GM12892 (cell line): ENCODE results near the gene EIF4G2.

ENCODE experiments used
- POLR2A ChIP-seq: IDR thresholded peaks from 2 replicates; pipeline ENCODE4 v1.6.1; 2011; ENCODE audit warnings: low read depth, low read length, control low read depth
- POLR2AphosphoS5 ChIP-seq: IDR thresholded peaks from 2 replicates; pipeline ENCODE4 v1.6.1; 2011; ENCODE audit warnings: low read depth, low read length, control low read depth

- TF ChIP-seq POLR2A (peak; percentile 100), POLR2AphosphoS5 (peak; percentile 100)
These were observed at the start of gene EIF4G2 for GRCh38 chr11:10808553-10809372.
